Activated CD4-positive, alpha-beta T cell treated with anti-CD3 and anti-CD28 coated beads, Interleukin-2, Interleukin-6, amounts not matched to agents 100 ng/mL and 50 ng/mL, durations not matched to agents 16 hours and 8 hours (primary cell): ENCODE data around the gene DGCR2.
"Not testable (repeated sequence)": the region's sequence is repeated elsewhere in the genome, so short reads cannot be mapped to it uniquely, and the experiment has no call there.

Experiments
- DNase-seq: peaks from one replicate; pipeline ENCODE4 v3.0.0-alpha.2; 2020

Gene DGCR2

DNA sequence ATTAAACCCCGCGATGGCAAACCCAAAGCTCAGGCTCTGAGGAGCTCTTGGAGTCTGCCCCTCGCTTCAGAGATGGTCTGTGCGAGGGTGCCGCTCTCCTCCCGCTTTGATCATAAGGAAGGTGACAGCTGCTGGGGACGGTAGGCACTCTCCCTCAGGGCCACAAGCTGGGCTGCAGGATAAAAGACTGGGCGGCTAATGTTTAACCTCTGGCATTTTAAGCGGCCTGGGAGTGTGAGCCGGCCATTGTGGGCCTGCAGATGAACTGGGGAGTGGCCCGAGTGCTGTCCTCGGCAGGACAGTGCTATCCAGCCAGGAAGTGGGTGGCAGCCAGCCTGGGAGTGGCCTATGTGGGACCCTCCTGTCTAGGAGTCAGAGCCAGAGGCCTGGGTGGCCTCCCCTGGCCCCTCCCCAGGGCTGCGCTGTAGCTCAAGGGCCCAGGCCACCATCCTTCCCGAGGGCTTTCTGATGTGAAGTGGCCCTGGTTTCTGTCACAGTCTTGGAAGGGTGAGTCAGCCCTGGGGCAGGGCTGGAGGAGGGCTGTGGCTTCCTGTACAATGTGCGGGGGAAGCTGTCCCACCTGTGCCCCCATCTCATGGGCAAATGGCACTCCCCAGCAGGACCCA is 127.4 kb downstream of the DGCR2 start:
- no peak for DNase-seq

DNA sequence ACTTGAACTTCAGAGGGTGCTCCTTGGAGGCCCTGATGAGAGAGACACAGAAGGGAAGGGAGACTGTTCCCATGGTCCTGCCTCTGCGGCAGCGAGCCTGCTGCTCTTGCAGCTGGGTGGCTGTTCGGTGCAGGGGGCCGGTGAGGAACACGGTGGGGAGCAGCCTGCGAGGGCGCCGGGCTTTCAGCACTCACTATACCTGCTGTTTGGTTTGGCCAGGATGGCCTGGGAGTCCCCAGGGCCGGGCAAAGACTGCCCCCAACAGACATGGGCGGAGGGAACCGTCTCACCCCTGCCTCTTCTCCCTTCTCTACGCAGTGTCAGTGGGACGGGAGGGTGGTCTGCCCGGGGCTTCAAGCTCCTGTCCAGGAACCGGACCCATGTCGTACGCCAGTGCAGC is 128.2 kb downstream of the DGCR2 start:
- no peak for DNase-seq

DNA sequence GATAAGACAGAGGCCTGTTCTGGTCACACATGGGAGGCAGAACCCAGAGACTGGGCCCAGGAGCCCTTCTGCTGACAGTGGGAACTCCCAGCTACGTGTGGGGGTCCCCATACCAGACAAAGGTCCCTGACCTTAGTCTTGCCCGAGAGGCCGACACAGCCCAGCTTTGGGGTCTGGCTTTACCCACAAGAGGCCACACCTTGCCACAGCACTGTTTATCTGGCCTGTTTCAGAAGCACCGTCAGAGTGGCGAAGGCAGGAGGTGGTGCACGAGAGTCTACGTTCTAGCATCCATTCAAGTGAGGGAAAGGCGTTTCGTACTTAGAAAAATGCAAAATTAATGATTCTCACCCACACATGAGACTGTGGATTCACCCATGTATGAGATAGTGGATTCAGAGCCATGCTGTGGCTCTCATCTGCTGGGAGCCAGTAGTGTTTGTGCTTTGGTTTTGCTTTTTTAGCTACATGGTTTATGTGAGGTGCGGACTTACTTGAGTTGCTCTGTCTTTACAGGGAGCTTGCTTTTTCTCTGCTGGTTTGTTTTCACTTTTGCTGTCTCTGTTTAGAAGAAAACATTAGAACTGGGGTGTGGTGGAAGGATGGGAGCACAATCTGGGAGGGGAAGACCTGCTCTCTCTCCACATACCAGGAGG is 129.5 kb downstream of the DGCR2 start:
- no peak for DNase-seq

DNA sequence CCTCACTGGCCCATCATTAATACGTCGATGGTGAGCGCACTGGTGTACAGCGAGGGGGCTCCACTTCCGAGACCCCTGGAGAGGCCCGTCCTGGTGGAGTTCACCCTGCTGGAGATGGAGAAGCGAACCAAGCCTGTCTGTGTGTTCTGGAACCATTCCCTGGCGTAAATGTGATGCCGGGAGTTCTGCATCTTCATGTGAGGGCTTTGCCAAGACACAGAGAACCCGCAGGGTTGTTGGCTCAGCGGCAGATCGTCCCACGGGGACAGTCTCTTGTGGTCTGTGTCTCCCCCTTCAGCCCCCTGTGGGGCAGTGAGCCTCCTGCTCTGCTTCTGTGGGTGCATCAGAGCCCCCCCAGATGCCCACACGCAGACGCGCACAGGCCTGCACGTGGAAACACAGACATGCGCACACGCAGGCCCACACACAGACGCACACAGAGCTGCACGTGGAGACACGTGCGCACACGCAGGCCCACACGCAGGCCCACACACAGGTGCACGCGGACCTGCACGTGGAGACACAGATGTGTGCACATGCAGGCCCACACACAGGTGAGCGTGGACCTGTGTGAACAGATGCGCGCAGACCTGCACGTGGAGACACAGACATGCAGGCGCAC is 130.3 kb downstream of the DGCR2 start:
- DNase-seq, result no peak

- DNase-seq, result no peak
Observed at GRCh38 chr22:18991138-18991432, 131.1 kb downstream of the DGCR2 start.

GRCh38 chr22:18990355-18991137 is 131.7 kb downstream of the DGCR2 start:
- DNase-seq, result no peak

GRCh38 chr22:18988958-18989357 is 133.3 kb downstream of the DGCR2 start:
- DNase-seq, result no peak

GRCh38 chr22:18987765-18988164 is 134.4 kb downstream of the DGCR2 start:
- DNase-seq, result peak; percentile 15

- DNase-seq, result not testable (repeated sequence)
Observed at GRCh38 chr22:18987114-18987513, 135.1 kb downstream of the DGCR2 start.
